ENCODE data around the gene TMEM59L. TPM values are rescaled to one million over a fixed set of nuclear protein-coding genes. Genes with fewer than 3 reads are reported as not detected.

The TMEM59L gene
- total RNA-seq, 1 donor from 2014 or later = 5.6 TPM

GRCh38 chr19:18669883-18670282 is 57.2 kb downstream of the TMEM59L start:
- peak overlapping the region; percentile 84 for H3K27ac Mint-ChIP-seq (ENCODE audit: unreplicated experiment)
- H3K4me2 ChIP-seq (ENCODE audit: low read length) = peak overlapping the region; percentile 36
- TF ChIP-seq CTCF (IDR thresholded peaks at IDR 0.05; ENCODE audit: insufficient read depth, low read depth, low read length) = no peak
- TF ChIP-seq EZH2 (IDR thresholded peaks at IDR 0.05; ENCODE audit: insufficient read depth, low read length) = no peak

GRCh38 chr19:18670312-18670711 is 57.6 kb downstream of the TMEM59L start:
- no peaks in the 10 kb centered on the region for H4K20me1 ChIP-seq (ENCODE audit: insufficient read depth, low read length)
- FAIRE-seq = no peak
- Mint-ChIP-seq H3K4me1 (ENCODE audit: low read depth, unreplicated experiment) (peaks cover 12% of the 10 kb centered on the region), H3K4me3 (ENCODE audit: unreplicated experiment) (no peak overlapping the region), H3K36me3 (ENCODE audit: low read depth, unreplicated experiment) (peaks cover 4% of the 10 kb centered on the region), H3K9me3 (ENCODE audit: unreplicated experiment) (no peaks in the 10 kb centered on the region), H3K27me3 (ENCODE audit: low read depth, unreplicated experiment) (peaks cover 3% of the 10 kb centered on the region), H3K27ac (ENCODE audit: unreplicated experiment) (no peak overlapping the region)
- no peaks in the 10 kb centered on the region for H3K27me3 ChIP-seq (ENCODE audit: insufficient read depth, low read length)
- no peak overlapping the region for H3K9ac ChIP-seq (ENCODE audit: low read length)
- no peak overlapping the region for H3K4me3 ChIP-seq (ENCODE audit: insufficient read depth, low read depth, low read length)
- no peak overlapping the region for H2AFZ ChIP-seq (ENCODE audit: low read depth, low read length)
- no peak for DNase-seq (ENCODE audit: low read depth)
- H3K79me2 ChIP-seq (ENCODE audit: insufficient read depth, low read length) = no peaks in the 10 kb centered on the region
- H3K36me3 ChIP-seq (ENCODE audit: insufficient read depth, low read length) = no peaks in the 10 kb centered on the region
- TF ChIP-seq EZH2 (IDR thresholded peaks at IDR 0.05; ENCODE audit: insufficient read depth, low read length) (no peak), CTCF (IDR thresholded peaks at IDR 0.05; ENCODE audit: insufficient read depth, low read depth, low read length) (no peak)
- H3K27ac ChIP-seq (ENCODE audit: low read depth, low read length) = no peak overlapping the region
- H3K9me3 ChIP-seq (ENCODE audit: insufficient read depth, low read depth, low read length) = no peaks in the 10 kb centered on the region
- H3K4me2 ChIP-seq (ENCODE audit: low read length) = no peak overlapping the region
- peaks cover 7% of the 10 kb centered on the region for H3K4me1 ChIP-seq (ENCODE audit: insufficient read depth, low read length)

More at GRCh38 chr19:18669883-18670282, 57.2 kb downstream of the TMEM59L start:
- H4K20me1 ChIP-seq (ENCODE audit: insufficient read depth, low read length) = no peaks in the 10 kb centered on the region
- H3K4me3 ChIP-seq (ENCODE audit: insufficient read depth, low read depth, low read length) = no peak overlapping the region
- peaks cover 12% of the 10 kb centered on the region for H3K4me1 Mint-ChIP-seq (ENCODE audit: low read depth, unreplicated experiment)
- H3K9me3 Mint-ChIP-seq (ENCODE audit: unreplicated experiment) = no peaks in the 10 kb centered on the region
- H3K9me3 ChIP-seq (ENCODE audit: insufficient read depth, low read depth, low read length) = no peaks in the 10 kb centered on the region
- H3K4me1 ChIP-seq (ENCODE audit: insufficient read depth, low read length) = peaks cover 7% of the 10 kb centered on the region
- H3K27ac ChIP-seq (ENCODE audit: low read depth, low read length) = no peak overlapping the region
- DNase-seq (ENCODE audit: low read depth) (no peak), FAIRE-seq (no peak)
- peaks cover 3% of the 10 kb centered on the region for H3K27me3 Mint-ChIP-seq (ENCODE audit: low read depth, unreplicated experiment)
- H3K79me2 ChIP-seq (ENCODE audit: insufficient read depth, low read length) = no peaks in the 10 kb centered on the region
- no peak overlapping the region for H3K9ac ChIP-seq (ENCODE audit: low read length)
- H2AFZ ChIP-seq (ENCODE audit: low read depth, low read length) = no peak overlapping the region
- no peaks in the 10 kb centered on the region for H3K36me3 ChIP-seq (ENCODE audit: insufficient read depth, low read length)
- no peak overlapping the region for H3K4me3 Mint-ChIP-seq (ENCODE audit: unreplicated experiment)
- H3K27me3 ChIP-seq (ENCODE audit: insufficient read depth, low read length) = no peaks in the 10 kb centered on the region
- peaks cover 4% of the 10 kb centered on the region for H3K36me3 Mint-ChIP-seq (ENCODE audit: low read depth, unreplicated experiment)

Other genes starting within 250 kb of the TMEM59L start
- gene GDF15, start 226.7 kb upstream of the TMEM59L start, total RNA-seq = 20.5 and 23.2 TPM in 2 replicates
- gene LRRC25, start 215.2 kb upstream of the TMEM59L start, total RNA-seq = not detected in 2 replicates
- 51.2 and 56.6 TPM in 2 replicates for gene SSBP4, start 193.5 kb upstream of the TMEM59L start, total RNA-seq
- 128 and 153 TPM in 2 replicates for gene ISYNA1, start 174.7 kb upstream of the TMEM59L start, total RNA-seq
- 16.0 TPM in 2 replicates for gene ELL, start 90.8 kb upstream of the TMEM59L start, total RNA-seq
- 246 and 251 TPM in 2 replicates for gene FKBP8, start 69.3 kb upstream of the TMEM59L start, total RNA-seq
- 73.4 and 80.2 TPM in 2 replicates for gene KXD1, start 55.0 kb upstream of the TMEM59L start, total RNA-seq
- 1,213 and 1,287 TPM in 2 replicates for gene UBA52, start 41.0 kb upstream of the TMEM59L start, total RNA-seq
- gene REX1BD, start 24.1 kb upstream of the TMEM59L start, total RNA-seq = 47.4 and 54.6 TPM in 2 replicates
- 18.5 and 53.1 TPM in 2 replicates for gene CRLF1, start 6.1 kb upstream of the TMEM59L start, total RNA-seq
- gene KLHL26, start 24.2 kb downstream of the TMEM59L start, total RNA-seq = 4.4 and 6.0 TPM in 2 replicates
- gene CRTC1, start 70.8 kb downstream of the TMEM59L start, total RNA-seq = 8.4 and 8.8 TPM in 2 replicates
- gene COMP, start 178.4 kb downstream of the TMEM59L start, total RNA-seq = 1.7 and 2.3 TPM in 2 replicates
- 48.6 and 57.8 TPM in 2 replicates for gene UPF1, start 219.1 kb downstream of the TMEM59L start, total RNA-seq